ENCODE measurements around the gene MYL9. TPM values are rescaled to one million over a fixed set of nuclear protein-coding genes. Genes with fewer than 3 reads are reported as not detected.

The MYL9 gene
- total and polyA plus RNA-seq, 9 donors: 69.5 to 1,408 (median 681) TPM

- TF ChIP-seq CTCF (IDR thresholded peaks at IDR 0.05) (no peak), POLR2A (IDR thresholded peaks at IDR 0.05) (no peak), EP300 (IDR thresholded peaks at IDR 0.05) (no peak)
- Histone ChIP-seq H3K36me3 (no peaks in the 10 kb centered on the region), H3K27ac (peak overlapping the region in 1 of 2 donors; percentile 55), H3K9me3 (no peaks in the 10 kb centered on the region), H3K4me3 (no peak overlapping the region), H3K27me3 (no peaks in the 10 kb centered on the region), H3K4me1 (ENCODE audit: insufficient read depth) (peaks cover 16% of the 10 kb centered on the region)
- WGBS, 3 donors: 34 to 49% (median 44%) methylated on average over 11 of the region's 11 CpGs
- intact Hi-C loops (cut with DNase I): no loop called here
- peak in 1 of 5 donors; percentile 28 for DNase-seq
Measured at GRCh38 chr20:36538026-36538722, 3.1 kb upstream of the MYL9 start.

DNA sequence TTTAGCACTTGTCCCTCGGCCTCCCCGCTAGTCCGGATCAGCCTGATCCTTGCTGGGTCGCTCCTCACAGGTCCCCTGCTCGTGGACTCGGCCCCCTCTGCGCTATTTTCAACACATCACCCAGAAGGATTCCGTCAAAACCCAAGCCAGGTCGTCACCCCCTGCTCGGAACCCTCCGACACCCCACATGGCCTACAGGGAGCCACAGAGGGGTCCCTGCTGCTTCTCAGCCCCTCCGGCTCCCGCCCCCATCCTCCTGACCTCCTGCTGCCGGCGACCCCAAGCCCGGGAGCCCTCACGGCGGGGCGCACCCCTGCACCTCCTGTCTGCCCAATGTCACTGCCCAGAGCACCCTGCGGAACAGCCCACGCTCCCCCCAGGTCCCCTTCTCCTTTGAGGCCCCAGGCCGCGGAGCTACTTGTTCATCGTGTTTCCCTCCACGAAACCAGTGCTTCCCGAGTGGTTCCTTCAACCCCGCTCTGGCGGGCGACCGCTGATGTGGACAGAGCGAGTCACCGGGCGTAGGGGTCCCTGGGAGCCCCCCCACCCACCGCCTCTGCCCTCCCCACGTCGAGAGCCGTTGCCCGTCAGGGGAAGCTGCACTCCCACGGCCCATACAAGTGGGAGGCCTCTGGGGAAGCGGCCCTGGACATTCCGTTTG lies 638 bp upstream of the MYL9 start:
- Histone ChIP-seq H3K27me3 (no peaks in the 10 kb centered on the region), H3K9me3 (no peaks in the 10 kb centered on the region), H3K36me3 (no peaks in the 10 kb centered on the region), H3K27ac (peak overlapping the region; percentile 89 to 94), H3K4me1 (ENCODE audit: insufficient read depth) (peaks cover 28% of the 10 kb centered on the region), H3K4me3 (peak overlapping the region; percentile 90)
- DNase-seq: peak; percentile 51 to 66 (median 65)
- intact Hi-C loops (cut with DNase I): loop anchor here in 3 of 4 donors (5.0 to 10.0 kb wide), 3 partner anchors 73 to 796 kb away; partner anchors contain the start of gene RBM39 (in 1 of the 3)
- WGBS, 3 donors: 4 to 24% (median 7%) methylated on average over 39 to 41 of the region's 41 CpGs
- no peak for TF ChIP-seq CTCF (IDR thresholded peaks at IDR 0.05)
- TF ChIP-seq EP300 (IDR thresholded peaks at IDR 0.05): no peak
- no peak for TF ChIP-seq POLR2A (IDR thresholded peaks at IDR 0.05)

DNA sequence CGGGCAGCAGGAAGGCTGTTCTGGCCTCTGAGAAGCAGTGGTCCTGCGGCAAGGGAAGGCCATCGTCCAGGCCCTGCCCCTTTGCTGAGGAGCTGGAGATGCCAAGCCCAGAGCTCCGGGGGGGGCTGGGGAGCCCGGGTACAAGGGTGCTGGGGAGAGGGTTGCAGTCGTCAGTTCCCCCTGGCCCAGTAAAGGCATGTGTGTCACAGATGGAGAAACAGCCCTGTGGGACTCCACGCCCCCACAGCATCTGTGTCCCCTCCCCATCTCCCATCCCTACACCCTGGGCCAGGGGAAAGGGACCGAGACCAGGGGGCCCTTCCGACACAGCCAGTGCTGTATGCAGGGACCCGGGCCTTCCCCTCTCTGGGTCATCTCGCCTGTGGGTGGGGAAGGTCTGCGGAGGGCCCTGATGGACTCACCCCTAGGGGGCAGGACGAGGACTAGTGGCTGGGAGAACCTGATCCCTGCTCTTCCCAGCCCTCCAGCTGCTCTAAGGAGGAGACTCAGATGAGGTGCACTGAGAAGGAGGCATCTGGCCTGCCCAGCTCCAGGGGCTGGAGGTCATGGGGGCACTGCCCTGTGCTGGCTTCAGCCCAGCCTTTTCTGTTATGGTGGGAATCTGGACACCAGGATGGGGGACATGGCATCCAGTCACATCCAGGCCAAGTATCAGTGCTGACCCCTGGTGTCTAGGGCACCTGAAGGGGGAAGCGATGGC lies 609 bp downstream of the MYL9 start:
- H3K4me3 ChIP-seq: peak overlapping the region; percentile 90
- intact Hi-C loops (cut with DNase I): loop anchor here in 3 of 4 donors (5.0 to 10.0 kb wide), 3 partner anchors 75 to 797 kb away; partner anchors contain the start of gene RBM39 (in 1 of the 3)
- peak overlapping the region; percentile 89 to 94 for H3K27ac ChIP-seq
- DNase-seq: peak; percentile 61 to 78 (median 75)
- H3K27me3 ChIP-seq: no peaks in the 10 kb centered on the region
- peaks cover 28% of the 10 kb centered on the region for H3K4me1 ChIP-seq (ENCODE audit: insufficient read depth)
- TF ChIP-seq CTCF (IDR thresholded peaks at IDR 0.05) (peak; percentile 44 to 75 (median 74)), EP300 (IDR thresholded peaks at IDR 0.05) (no peak), POLR2A (IDR thresholded peaks at IDR 0.05) (peak; percentile 15)
- no peaks in the 10 kb centered on the region for H3K9me3 ChIP-seq
- no peaks in the 10 kb centered on the region for H3K36me3 ChIP-seq
- 1 to 6% (median 6%) methylated on average over 14 of the region's 14 CpGs for whole genome bisulfite sequencing, 3 donors

DNA sequence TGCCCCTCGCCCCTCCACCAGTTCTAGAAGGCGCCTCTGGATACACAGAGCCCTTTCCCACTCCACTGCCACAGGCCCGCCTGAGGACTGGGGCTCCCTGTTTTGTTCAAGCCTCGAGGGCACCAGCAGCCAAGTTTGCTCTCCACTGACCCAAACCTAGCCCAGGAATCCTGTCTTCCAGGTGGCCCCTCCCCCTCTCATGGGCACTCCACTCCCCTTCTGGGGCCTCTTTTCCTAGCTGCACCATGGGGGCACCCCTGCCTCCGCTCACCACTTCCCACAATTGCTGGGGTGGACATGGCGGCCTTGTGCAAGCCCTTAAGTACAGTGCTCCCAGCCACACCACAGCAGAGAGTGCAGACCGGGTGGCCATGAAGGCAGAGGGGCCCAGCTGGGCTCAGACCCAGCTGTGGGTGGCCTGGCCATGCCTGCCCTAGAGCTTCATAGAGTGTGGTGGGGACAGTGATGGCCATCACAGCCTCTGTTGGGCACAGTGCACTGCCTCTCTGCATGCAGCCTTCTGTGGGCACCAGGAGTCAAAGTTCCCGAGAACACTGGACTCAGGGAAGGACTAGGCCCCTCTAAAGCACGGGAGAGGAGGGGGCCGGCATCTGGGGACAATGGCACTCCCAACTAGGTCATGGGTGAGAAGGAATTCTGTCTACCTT lies 1.3 kb downstream of the MYL9 start:
- intact Hi-C loops (cut with DNase I): loop anchor here in 3 of 4 donors (5.0 to 10.0 kb wide), 3 partner anchors 75 to 798 kb away; partner anchors contain the start of gene RBM39 (in 1 of the 3)
- 33 to 43% (median 37%) methylated on average over 10 of the region's 10 CpGs for WGBS, 3 donors
- peaks cover 26% of the 10 kb centered on the region for H3K4me1 ChIP-seq (ENCODE audit: insufficient read depth)

More for the DNA sequence above, 1.3 kb downstream of the MYL9 start:
- TF ChIP-seq POLR2A (IDR thresholded peaks at IDR 0.05) (no peak), CTCF (IDR thresholded peaks at IDR 0.05) (no peak), EP300 (IDR thresholded peaks at IDR 0.05) (no peak)
- Histone ChIP-seq H3K9me3 (no peaks in the 10 kb centered on the region), H3K27ac (peak overlapping the region; percentile 89 to 94), H3K36me3 (no peaks in the 10 kb centered on the region), H3K27me3 (no peaks in the 10 kb centered on the region), H3K4me3 (peak overlapping the region; percentile 90)
- DNase-seq: peak in 1 of 5 donors; percentile 51

Measured in ovary (tissue), 9 donors.